Thyroid gland (tissue), 4 donors: ENCODE results near the gene SVIL.

Experiments
- CTCF ChIP-seq, 6 experiments: fragments of 200-600 bp in 3 of 6; fragments of 450-650 bp in 3 of 6; sonication (generic) in 3 of 6; IDR thresholded peaks; one replicate each; pipeline ENCODE4 v1.5.1; 2016 to 2019; ENCODE audit warnings: antibody characterized with exemption in 6 of 6, mild to moderate bottlenecking in 2 of 6, inconsistent platforms in 1 of 6, moderate library complexity in 1 of 6
- POLR2A ChIP-seq, 2 donors: fragments of 450-650 bp; IDR thresholded peaks; one replicate each; pipeline ENCODE4 v1.6.1; 2017; ENCODE audit warnings: antibody characterized with exemption in 2 of 2, mild to moderate bottlenecking in 2 of 2, moderate library complexity in 1 of 2

DNA sequence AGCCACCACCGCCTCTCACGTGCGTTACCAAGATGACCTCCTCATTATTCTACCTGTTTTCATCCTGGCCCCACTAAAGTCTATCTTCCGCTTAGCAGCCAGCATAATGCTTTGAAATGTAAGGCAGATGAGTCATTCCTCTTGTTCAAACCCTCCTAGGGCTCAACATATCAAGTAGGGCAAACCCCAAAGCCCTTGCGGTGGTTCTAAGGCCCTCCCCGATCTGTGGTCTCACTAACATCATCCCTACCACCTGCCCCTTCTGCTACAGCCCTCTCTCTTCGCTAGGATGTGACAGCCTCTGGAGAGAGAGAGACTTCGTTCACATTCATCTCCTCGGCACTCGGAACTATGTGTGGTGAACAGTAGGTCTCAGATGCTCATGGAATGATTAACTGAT, 94.8 kb downstream of the SVIL start:
- no peak for TF ChIP-seq CTCF (IDR thresholded peaks at IDR 0.05)
- TF ChIP-seq POLR2A (IDR thresholded peaks at IDR 0.05) = no peak
